HG02678 (cell line): Measurements from ENCODE around the gene YY1.

Experiments
- ATAC-seq: cut with Tn5 transposase; IDR thresholded peaks from one replicate; pipeline ENCODE4 v1.9.1; 2021; ENCODE audit warnings: mild to moderate bottlenecking, moderate library complexity; ENCODE audit not compliant: unreplicated experiment

Gene YY1

DNA sequence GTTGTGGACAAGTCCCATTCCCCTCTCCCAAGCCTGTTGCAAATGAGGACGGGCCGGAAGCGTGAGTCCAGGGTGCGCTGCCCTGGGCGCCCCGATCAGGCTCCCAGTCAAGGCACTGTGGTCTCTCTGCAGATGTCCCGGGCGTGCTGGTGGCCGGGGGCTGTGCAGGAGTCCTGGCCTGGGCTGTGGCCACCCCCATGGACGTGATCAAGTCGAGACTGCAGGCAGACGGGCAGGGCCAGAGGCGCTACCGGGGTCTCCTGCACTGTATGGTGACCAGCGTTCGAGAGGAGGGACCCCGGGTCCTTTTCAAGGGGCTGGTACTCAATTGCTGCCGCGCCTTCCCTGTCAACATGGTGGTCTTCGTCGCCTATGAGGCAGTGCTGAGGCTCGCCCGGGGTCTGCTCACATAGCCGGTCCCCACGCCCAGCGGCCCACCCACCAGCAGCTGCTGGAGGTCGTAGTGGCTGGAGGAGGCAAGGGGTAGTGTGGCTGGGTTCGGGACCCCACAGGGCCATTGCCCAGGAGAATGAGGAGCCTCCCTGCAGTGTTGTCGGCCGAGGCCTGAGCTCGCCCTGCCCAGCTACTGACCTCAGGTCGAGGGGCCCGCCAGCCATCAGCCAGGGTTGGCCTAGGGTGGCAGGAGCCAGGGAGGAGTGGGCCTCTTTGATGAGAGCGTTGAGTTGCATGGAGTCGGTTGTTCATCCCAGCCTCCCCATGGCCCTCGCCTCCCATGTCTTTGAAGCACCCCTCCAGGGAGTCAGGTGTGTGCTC, 90.5 kb downstream of the YY1 start:
- no peak for ATAC-seq

DNA sequence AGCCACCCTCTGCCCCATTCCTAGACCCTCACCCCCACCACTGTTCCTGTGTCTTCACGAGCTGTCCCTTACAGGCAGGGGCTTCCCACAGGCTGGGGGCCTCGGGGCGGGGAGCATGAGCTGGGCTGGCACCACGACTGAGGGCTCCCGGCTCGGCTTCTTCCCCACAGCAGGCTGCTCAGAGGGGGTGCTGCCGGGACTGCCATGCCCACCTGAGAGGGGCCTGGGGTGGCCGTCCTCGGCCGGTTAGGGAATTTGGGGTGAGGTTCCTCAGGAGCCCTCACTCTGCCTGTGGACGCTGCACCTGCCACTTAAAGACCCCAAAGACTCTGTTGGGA, 91.0 kb downstream of the YY1 start:
- ATAC-seq = no peak

DNA sequence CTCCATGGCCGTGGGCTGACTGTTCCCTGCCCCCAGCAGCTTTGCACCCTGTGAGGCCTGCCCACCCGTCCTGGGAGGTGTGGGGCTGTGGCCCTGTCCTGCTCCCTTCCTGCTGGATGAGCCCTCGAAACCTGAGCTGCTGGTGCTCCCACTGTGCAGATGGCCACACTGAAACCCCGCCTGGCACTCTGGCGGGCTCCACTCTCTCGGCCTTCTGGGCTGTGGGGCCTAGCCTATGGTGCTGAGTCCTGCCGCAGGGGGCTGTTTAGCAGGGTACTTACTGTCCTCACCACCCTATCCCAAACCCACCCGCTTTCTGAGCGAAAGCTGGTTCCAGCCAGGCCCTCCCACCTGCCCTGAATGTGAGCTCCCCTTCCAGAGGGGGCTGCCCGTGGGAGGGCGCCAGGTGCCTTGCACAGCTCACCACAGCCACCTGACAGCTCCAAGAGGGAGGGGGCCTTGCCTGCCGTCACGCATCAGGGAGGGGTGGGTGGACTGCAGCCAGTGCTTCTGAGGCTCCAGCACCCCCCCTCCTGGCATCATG, 91.5 kb downstream of the YY1 start:
- ATAC-seq = no peak

DNA sequence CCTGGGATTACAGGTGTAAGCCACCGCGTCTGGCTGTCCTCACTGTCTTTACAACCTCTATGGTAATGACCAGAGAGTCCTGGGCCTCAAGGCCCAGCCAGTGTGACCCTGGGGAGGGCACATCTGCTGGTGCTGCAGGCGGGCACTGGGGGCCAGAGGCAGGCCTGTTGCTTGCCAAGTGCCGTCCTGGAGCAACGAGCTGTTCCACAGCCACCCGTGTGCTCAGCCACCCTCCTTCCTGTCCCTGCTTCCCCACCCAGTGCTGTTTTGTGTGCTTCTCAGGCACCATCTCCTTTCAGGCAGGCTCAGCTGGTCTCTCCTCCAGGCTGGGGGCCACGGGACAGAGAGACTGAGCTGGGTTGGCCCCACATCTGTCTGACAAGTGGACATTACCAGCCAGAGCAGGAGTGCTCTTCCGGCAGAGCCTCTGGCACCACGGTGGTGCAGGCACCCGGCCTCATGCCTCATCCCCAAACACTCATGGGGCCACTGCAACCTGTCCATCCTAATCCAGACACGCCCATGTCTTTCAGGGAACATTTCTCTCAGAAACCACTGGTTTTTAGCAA, 93.2 kb downstream of the YY1 start:
- ATAC-seq = no peak
